ENCODE data around the gene ZWILCH. TPM values are rescaled to one million over a fixed set of nuclear protein-coding genes. Genes with fewer than 3 reads are reported as not detected.

The ZWILCH gene
- total RNA-seq, 1 experiment from 2014 or later, result 50.2 TPM

DNA sequence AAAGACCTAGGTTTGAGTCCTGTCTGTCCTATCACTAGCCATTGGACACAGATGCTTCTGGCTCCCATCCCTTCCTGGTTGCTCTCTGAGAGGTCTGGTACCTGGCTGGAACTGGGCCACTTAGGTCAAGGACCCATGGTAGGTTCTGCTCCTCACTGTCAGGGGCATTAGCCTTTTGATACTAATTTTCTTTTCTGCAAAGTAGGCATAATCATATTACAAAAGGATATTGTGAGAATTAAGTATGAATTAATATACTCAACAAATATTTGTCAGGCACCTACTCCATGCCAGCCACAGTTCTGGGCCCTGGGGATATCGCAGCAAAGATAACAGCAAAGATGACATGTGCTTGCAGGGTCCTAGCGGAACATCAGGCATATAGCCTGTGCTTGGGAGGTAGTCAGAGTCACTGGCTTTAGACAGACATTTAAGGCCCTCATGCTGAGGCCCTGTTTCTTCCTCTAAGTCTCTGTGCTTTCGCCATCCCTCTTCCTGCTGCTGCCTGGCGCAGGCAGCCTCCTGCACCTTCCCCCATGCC lies 86.3 kb downstream of the ZWILCH start:
- Mint-ChIP-seq H3K36me3 (no peaks in the 10 kb centered on the region), H3K27me3 (ENCODE audit: low read depth) (no peaks in the 10 kb centered on the region), H3K9me3 (no peaks in the 10 kb centered on the region), H3K4me3 (no peak overlapping the region), H3K27ac (no peak overlapping the region), H3K4me1 (peaks cover 20% of the 10 kb centered on the region)
- ChIA-PET POLR2A (no interaction called here), CTCF (no interaction called here)
- TF ChIP-seq ATF2 (CRISPR knock-in tag; IDR thresholded peaks at IDR 0.05; ENCODE audit: borderline replicate concordance, low read depth) (no peak), NFATC4 (CRISPR knock-in tag; IDR thresholded peaks at IDR 0.05) (no peak), RELA (CRISPR knock-in tag; IDR thresholded peaks at IDR 0.05; ENCODE audit: borderline replicate concordance) (no peak), ESRRA (CRISPR knock-in tag; IDR thresholded peaks at IDR 0.05; ENCODE audit: borderline replicate concordance) (no peak), MXD4 (CRISPR knock-in tag; IDR thresholded peaks at IDR 0.05; ENCODE audit: borderline replicate concordance) (no peak), RORB (CRISPR knock-in tag; IDR thresholded peaks at IDR 0.05) (no peak), ZBTB21 (CRISPR knock-in tag; IDR thresholded peaks at IDR 0.05; ENCODE audit: borderline replicate concordance) (no peak), NFE2L1 (CRISPR knock-in tag; IDR thresholded peaks at IDR 0.05) (no peak), AR (CRISPR knock-in tag; IDR thresholded peaks at IDR 0.05) (no peak), NFYB (CRISPR knock-in tag; conservative IDR thresholded peaks at IDR 0.05; ENCODE audit: low read depth) (no peak), SP1 (CRISPR knock-in tag; conservative IDR thresholded peaks at IDR 0.05) (no peak), TEAD1 (CRISPR knock-in tag; IDR thresholded peaks at IDR 0.05) (no peak), FOXJ3 (CRISPR knock-in tag; IDR thresholded peaks at IDR 0.05; ENCODE audit: borderline replicate concordance) (no peak), ZNF512 (CRISPR knock-in tag; IDR thresholded peaks at IDR 0.05; ENCODE audit: borderline replicate concordance) (no peak), ZNF425 (CRISPR knock-in tag; conservative IDR thresholded peaks at IDR 0.05) (no peak), E2F1 (CRISPR knock-in tag; IDR thresholded peaks at IDR 0.05) (no peak), SMAD3 (CRISPR knock-in tag; IDR thresholded peaks at IDR 0.05; ENCODE audit: borderline replicate concordance) (no peak), OVOL2 (CRISPR knock-in tag; IDR thresholded peaks at IDR 0.05; ENCODE audit: borderline replicate concordance) (no peak)
- TF ChIP-seq, protein P1, sequence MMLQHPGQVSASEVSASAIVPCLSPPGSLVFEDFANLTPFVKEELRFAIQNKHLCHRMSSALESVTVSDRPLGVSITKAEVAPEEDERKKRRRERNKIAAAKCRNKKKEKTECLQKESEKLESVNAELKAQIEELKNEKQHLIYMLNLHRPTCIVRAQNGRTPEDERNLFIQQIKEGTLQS (CRISPR knock-in tag; conservative IDR thresholded peaks at IDR 0.05), result no peak
- ATAC-seq (no peak), DNase-seq (ENCODE audit: low spot score) (no peak)

Data from WTC11 (cell line).